ENCODE measurements around the gene MAP3K7. TPM values are rescaled to one million over a fixed set of nuclear protein-coding genes. Genes with fewer than 3 reads are reported as not detected.

Gene MAP3K7
- total RNA-seq, 4 donors from 2014 or later: 18.4 to 44.9 (median 26.3) TPM

DNA sequence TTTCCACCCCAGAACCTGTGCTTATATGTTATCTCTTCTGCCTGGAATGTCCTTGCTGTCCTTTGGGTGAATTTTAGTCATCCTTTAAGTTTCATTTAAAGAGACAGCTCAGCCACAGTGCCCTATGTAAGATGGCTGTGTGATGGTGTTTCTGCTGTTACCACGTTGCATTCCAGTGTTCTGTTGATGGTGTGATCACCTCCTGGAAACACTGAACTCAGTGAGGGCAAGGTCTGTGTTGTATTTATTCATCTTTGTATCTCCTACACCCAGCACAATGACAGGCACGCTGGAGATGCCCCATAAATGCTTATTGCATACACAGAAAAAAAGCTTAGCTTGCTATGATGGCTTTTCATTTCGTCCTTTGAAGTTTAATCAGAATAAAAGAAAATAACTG is 102.5 kb downstream of the MAP3K7 start:
- Histone ChIP-seq H3K36me3 (no peaks in the 10 kb centered on the region), H3K4me3 (no peak overlapping the region), H3K27me3 (no peaks in the 10 kb centered on the region), H3K27ac (no peak overlapping the region), H3K4me1 (no peaks in the 10 kb centered on the region), H3K9me3 (no peaks in the 10 kb centered on the region)
- TF ChIP-seq POLR2A (IDR thresholded peaks at IDR 0.05): no peak
- TF ChIP-seq, protein P1, sequence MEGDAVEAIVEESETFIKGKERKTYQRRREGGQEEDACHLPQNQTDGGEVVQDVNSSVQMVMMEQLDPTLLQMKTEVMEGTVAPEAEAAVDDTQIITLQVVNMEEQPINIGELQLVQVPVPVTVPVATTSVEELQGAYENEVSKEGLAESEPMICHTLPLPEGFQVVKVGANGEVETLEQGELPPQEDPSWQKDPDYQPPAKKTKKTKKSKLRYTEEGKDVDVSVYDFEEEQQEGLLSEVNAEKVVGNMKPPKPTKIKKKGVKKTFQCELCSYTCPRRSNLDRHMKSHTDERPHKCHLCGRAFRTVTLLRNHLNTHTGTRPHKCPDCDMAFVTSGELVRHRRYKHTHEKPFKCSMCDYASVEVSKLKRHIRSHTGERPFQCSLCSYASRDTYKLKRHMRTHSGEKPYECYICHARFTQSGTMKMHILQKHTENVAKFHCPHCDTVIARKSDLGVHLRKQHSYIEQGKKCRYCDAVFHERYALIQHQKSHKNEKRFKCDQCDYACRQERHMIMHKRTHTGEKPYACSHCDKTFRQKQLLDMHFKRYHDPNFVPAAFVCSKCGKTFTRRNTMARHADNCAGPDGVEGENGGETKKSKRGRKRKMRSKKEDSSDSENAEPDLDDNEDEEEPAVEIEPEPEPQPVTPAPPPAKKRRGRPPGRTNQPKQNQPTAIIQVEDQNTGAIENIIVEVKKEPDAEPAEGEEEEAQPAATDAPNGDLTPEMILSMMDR (IDR thresholded peaks at IDR 0.05): no peak
- no peak for TF ChIP-seq POLR2AphosphoS5 (IDR thresholded peaks at IDR 0.05)
- TF ChIP-seq EP300 (IDR thresholded peaks at IDR 0.05): no peak
- no peak for DNase-seq (ENCODE audit: low spot score in 2 of 2)
- WGBS: 70% methylated on average over 3 of the region's 3 CpGs

DNA sequence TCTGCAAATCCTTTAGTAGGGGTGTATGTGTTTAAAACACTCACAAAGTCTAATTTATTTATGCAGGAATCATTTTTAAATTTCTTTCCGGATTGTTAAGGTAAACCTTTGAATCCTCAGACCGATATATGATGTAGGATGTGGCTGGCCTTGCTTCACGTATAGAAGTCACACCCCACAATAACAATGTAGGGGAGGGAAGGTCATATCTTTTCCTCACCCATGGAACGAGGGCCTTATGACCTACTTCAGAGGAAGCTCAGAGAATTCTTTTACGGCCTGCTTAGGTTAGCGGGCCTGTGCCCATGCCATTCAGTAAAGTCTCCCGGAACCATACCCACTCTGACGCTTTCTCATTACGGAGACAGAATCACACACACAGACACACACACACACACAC is 102.9 kb downstream of the MAP3K7 start:
- H3K36me3 ChIP-seq: no peaks in the 10 kb centered on the region
- DNase-seq (ENCODE audit: low spot score in 2 of 2): no peak
- H3K4me3 ChIP-seq: no peak overlapping the region
- H3K9me3 ChIP-seq: no peaks in the 10 kb centered on the region
- H3K27me3 ChIP-seq: no peaks in the 10 kb centered on the region
- WGBS: 94% methylated on average over 9 of the region's 9 CpGs
- H3K4me1 ChIP-seq: peaks cover 2% of the 10 kb centered on the region
- no peak overlapping the region for H3K27ac ChIP-seq
- TF ChIP-seq, protein P1 (IDR thresholded peaks at IDR 0.05): no peak
- TF ChIP-seq EP300 (IDR thresholded peaks at IDR 0.05) (no peak), POLR2A (IDR thresholded peaks at IDR 0.05) (no peak), POLR2AphosphoS5 (IDR thresholded peaks at IDR 0.05) (no peak)

DNA sequence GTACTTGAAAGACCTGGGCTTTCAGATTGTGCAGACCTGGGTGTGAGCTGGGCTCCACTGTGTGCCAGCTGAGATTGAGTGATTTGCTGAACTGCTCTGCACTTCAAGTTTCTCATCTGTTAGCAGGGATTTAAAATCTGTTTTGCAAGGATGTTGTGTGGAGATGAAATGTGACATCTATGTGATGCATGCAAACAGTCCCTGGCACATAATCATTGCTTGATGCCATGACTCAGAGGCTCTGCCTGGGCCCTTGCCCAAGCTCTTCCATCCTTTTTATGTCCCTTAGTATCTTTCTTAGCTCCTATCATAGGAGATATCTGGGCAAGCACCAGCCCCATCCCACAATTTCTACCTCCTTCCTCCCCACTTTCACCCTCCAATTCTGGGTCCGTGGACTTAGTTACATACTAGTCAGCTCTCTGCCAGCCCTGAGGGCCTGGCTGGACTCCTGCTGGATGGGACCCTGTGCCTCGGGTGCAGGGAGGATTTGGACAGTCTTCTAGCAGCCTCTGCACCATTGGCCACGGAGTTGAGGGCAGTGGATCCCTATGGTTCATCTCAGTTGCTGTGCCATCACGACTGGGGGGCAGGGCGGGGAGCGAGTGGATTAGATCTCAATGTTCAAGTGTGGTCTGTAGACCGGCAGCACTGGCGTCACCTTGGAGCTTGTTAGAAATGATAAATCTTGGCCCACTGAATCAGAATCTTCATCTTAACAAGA is 103.6 kb downstream of the MAP3K7 start:
- Histone ChIP-seq H3K4me3 (no peak overlapping the region), H3K27me3 (no peaks in the 10 kb centered on the region), H3K9me3 (no peaks in the 10 kb centered on the region), H3K27ac (no peak overlapping the region), H3K36me3 (no peaks in the 10 kb centered on the region), H3K4me1 (peaks cover 8% of the 10 kb centered on the region)
- no peak for DNase-seq (ENCODE audit: low spot score in 2 of 2)
- no peak for TF ChIP-seq EP300 (IDR thresholded peaks at IDR 0.05)
- TF ChIP-seq POLR2A (IDR thresholded peaks at IDR 0.05): no peak
- TF ChIP-seq, protein P1 (IDR thresholded peaks at IDR 0.05): no peak
- TF ChIP-seq POLR2AphosphoS5 (IDR thresholded peaks at IDR 0.05): no peak
- 71% methylated on average over 8 of the region's 8 CpGs for WGBS

DNA sequence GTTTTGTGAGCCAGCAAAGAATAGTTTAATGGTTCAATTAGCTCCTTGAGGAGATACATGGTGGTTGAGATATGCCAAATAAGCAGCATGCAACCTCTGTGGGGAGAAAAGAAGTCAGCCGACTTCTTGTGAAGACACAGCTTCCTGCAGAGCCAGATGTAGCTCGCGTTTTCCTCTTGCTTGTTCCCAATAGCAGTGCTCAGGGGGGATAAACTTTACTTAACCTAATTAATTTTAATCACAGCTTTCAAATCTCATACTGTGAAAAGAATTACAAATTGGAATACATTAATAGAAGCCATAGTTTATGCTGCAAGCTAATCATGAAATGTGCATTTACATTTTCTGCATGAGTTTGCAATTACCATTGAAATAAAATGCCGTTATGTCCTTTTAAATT is 106.2 kb downstream of the MAP3K7 start:
- H3K4me3 ChIP-seq: no peak overlapping the region
- peaks cover 8% of the 10 kb centered on the region for H3K4me1 ChIP-seq
- no peaks in the 10 kb centered on the region for H3K9me3 ChIP-seq
- 85% methylated on average over 4 of the region's 4 CpGs for WGBS
- H3K36me3 ChIP-seq: no peaks in the 10 kb centered on the region
- H3K27ac ChIP-seq: no peak overlapping the region
- no peaks in the 10 kb centered on the region for H3K27me3 ChIP-seq
- TF ChIP-seq EP300 (IDR thresholded peaks at IDR 0.05) (no peak), POLR2A (IDR thresholded peaks at IDR 0.05) (no peak), POLR2AphosphoS5 (IDR thresholded peaks at IDR 0.05) (no peak)
- TF ChIP-seq, protein P1 (IDR thresholded peaks at IDR 0.05): no peak
- DNase-seq (ENCODE audit: low spot score in 2 of 2): no peak

DNA sequence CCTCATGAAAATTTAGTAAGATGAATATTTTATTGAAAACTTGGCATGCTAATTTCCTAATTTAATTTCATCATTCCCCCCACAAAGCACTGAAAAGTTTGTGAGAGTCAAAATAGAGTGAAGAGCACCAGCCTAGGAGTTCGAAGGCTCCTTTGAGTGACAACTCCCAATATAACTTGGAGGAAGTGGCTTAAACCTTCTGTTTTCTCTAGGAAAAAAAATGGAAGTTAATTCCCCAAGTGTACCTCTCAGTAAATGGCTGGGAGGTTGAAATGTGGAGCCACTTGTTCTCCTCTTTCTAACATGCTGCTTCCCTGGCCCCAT is 107.3 kb downstream of the MAP3K7 start:
- no peaks in the 10 kb centered on the region for H3K9me3 ChIP-seq
- no peak overlapping the region for H3K27ac ChIP-seq
- TF ChIP-seq EP300 (IDR thresholded peaks at IDR 0.05) (no peak), POLR2A (IDR thresholded peaks at IDR 0.05) (no peak)
- TF ChIP-seq, protein P1 (IDR thresholded peaks at IDR 0.05): no peak
- 94% methylated on average over 1 of the region's 1 CpG for WGBS
- no peaks in the 10 kb centered on the region for H3K27me3 ChIP-seq
- no peak for DNase-seq (ENCODE audit: low spot score in 2 of 2)
- peaks cover 8% of the 10 kb centered on the region for H3K4me1 ChIP-seq
- no peaks in the 10 kb centered on the region for H3K36me3 ChIP-seq
- H3K4me3 ChIP-seq: no peak overlapping the region

All from suprapubic skin (tissue), 4 donors.